K562 (cell line): ENCODE results near the gene HS3ST3B1. TPM values are rescaled to one million over a fixed set of nuclear protein-coding genes. Genes with fewer than 3 reads are reported as not detected.

Experiments
- ATAC-seq: fragments of 200-7000 bp; cut with Tn5 transposase; 3 replicates; pipeline ENCODE4 v1.9.1; 2020; ENCODE audit warnings: moderate library complexity
- BruUV-seq: library from RNA; stranded (reverse); fragments of 400-500 nt; replicated peaks from 2 replicates; lab custom pipeline; 2021; lab: Mats Ljungman, UMichigan
- CTCF ChIA-PET: fragments of 300-600 bp; formaldehyde crosslinking; extraction: SDS; loops from one replicate; lab custom pipeline; 2021; ENCODE audit warnings: low intra/inter-chr PET ratio; lab: Yijun Ruan, JAX
- POLR2A ChIA-PET: fragments of 300-600, 350-650 bp; sonication (Branson Sonifier 250); formaldehyde crosslinking; extraction: SDS; loops from one replicate; lab custom pipeline; 2021; ENCODE audit warnings: antibody characterized with exemption, inconsistent platforms; lab: Yijun Ruan, JAX
- DNase-seq, 4 experiments: peaks; one replicate each; pipeline versions ENCODE4 v3.0.0 to v3.0.0-alpha.2; 2011 to 2018; ENCODE audit warnings: low spot score in 3 of 4, mixed read lengths in 3 of 4; ENCODE audit errors: extremely low read depth in 1 of 4
- FAIRE-seq: peaks from 2 replicates; lab custom pipeline; 2011; peaks lifted over from hg19 to GRCh38; lab: Jason Lieb, UNC
- H2AFZ ChIP-seq: 2 replicates; pipeline ENCODE4 v1.6.0; 2011; ENCODE audit warnings: low read depth, low read length, control low read depth, inconsistent platforms
- H3K27ac ChIP-seq: fragments of 200-600 bp; 3 replicates; pipeline ENCODE4 v1.8.0; 2011; ENCODE audit warnings: low read depth, mild to moderate bottlenecking, control low read depth, inconsistent platforms, low read length, moderate library complexity, mixed read lengths; ENCODE audit errors: extremely low read depth
- H3K27me3 ChIP-seq, 2 experiments: fragments of 300-600 bp in 1 of 2; 2 replicates in 1 of 2; 3 replicates in 1 of 2; pipeline versions ENCODE4 v1.6.0 to v1.8.0; 2011; ENCODE audit warnings: inconsistent platforms in 2 of 2, low read length in 2 of 2, mild to moderate bottlenecking in 1 of 2, mixed read lengths in 1 of 2, moderate library complexity in 1 of 2; ENCODE audit not compliant: control insufficient read depth in 2 of 2, insufficient read depth in 2 of 2
- H3K36me3 ChIP-seq: fragments of 300-600 bp; 3 replicates; pipeline ENCODE4 v1.8.0; 2011; ENCODE audit warnings: mild to moderate bottlenecking, low read length, inconsistent platforms; ENCODE audit not compliant: control insufficient read depth, insufficient read depth
- H3K4me1 ChIP-seq, 2 experiments: fragments of 200-600 bp in 1 of 2; replicated peaks in 1 of 2; 2 replicates in 1 of 2; 3 replicates in 1 of 2; pipeline versions ENCODE4 v1.5.1 to v1.8.0; 2011; ENCODE audit warnings: inconsistent platforms in 2 of 2, low read length in 2 of 2, mild to moderate bottlenecking in 1 of 2, mixed read lengths in 1 of 2, moderate library complexity in 1 of 2; ENCODE audit not compliant: control insufficient read depth in 2 of 2, insufficient read depth in 2 of 2
- H3K4me2 ChIP-seq: 2 replicates; pipeline ENCODE4 v1.6.1; 2011; ENCODE audit warnings: low read length, control low read depth, inconsistent platforms, mixed read lengths; ENCODE audit not compliant: insufficient read depth
- H3K4me3 ChIP-seq: fragments of 200-600 bp; sonication (generic), shearing (Covaris generic); 2 replicates; pipeline ENCODE4 v1.5.1; 2016; ENCODE audit warnings: control low read depth, inconsistent platforms
- H3K79me2 ChIP-seq: fragments of 200-600 bp; 3 replicates; pipeline ENCODE4 v1.8.0; 2011; ENCODE audit warnings: low read length, inconsistent platforms; ENCODE audit not compliant: control insufficient read depth, insufficient read depth
- H3K9ac ChIP-seq, 2 experiments: 2 replicates each; pipeline versions ENCODE4 v1.6.0 to v1.6.1; 2011; ENCODE audit warnings: low read depth in 2 of 2, low read length in 2 of 2, control low read depth in 1 of 2, inconsistent platforms in 1 of 2, mild to moderate bottlenecking in 1 of 2, mixed read lengths in 1 of 2; ENCODE audit not compliant: insufficient read depth in 1 of 2
- H3K9me1 ChIP-seq: one replicate; pipeline ENCODE4 v1.6.0; 2011; ENCODE audit warnings: inconsistent platforms, mild to moderate bottlenecking, low read length, moderate library complexity; ENCODE audit not compliant: control insufficient read depth, insufficient read depth
- H3K9me3 ChIP-seq: replicated peaks from 2 replicates; pipeline ENCODE4 v1.5.1; 2011; ENCODE audit warnings: low read depth, low read length, inconsistent platforms; ENCODE audit not compliant: control insufficient read depth, insufficient read depth
- H4K20me1 ChIP-seq: replicated peaks from 2 replicates; pipeline ENCODE4 v1.6.1; 2011; ENCODE audit warnings: low read length, inconsistent platforms, mixed read lengths; ENCODE audit not compliant: control insufficient read depth, insufficient read depth
- CEBPB ChIP-seq: fragments of 450-650 bp; IDR thresholded peaks from 2 replicates; pipeline ENCODE4 v1.6.1; 2016; ENCODE audit warnings: missing genetic modification characterization, missing compliant biosample characterization
- NR2F6 ChIP-seq: fragments of 450-650 bp; formaldehyde crosslinking; IDR thresholded peaks from 2 replicates; pipeline ENCODE4 v1.4.0; 2020; ENCODE audit warnings: mild to moderate bottlenecking
- PHB ChIP-seq: fragments of 250-450 bp; sonication (Bioruptor Pico); IDR thresholded peaks from 2 replicates; pipeline ENCODE4 v1.5.0; 2021
- SAP30 ChIP-seq: fragments of 200-600 bp; sonication (generic); IDR thresholded peaks from 2 replicates; pipeline ENCODE4 v1.6.1; 2012; ENCODE audit warnings: borderline replicate concordance, low read depth, mild to moderate bottlenecking, moderate library complexity, low read length, control low read depth, inconsistent platforms; ENCODE audit not compliant: insufficient read depth, poor library complexity, severe bottlenecking
- SMAD3 ChIP-seq: fragments of 450-650 bp; formaldehyde crosslinking; conservative IDR thresholded peaks from 2 replicates; pipeline ENCODE4 v1.4.0; 2020; ENCODE audit warnings: mild to moderate bottlenecking
- TCF15 ChIP-seq: fragments of 250-450 bp; sonication (Bioruptor Pico); IDR thresholded peaks from 2 replicates; pipeline ENCODE4 v1.8.0; 2022; ENCODE audit warnings: moderate library complexity, mild to moderate bottlenecking, inconsistent platforms
- U2AF1 ChIP-seq: fragments of 200-400 bp; formaldehyde crosslinking; optimal IDR thresholded peaks from 2 replicates; pipeline ENCODE3; 2017; ENCODE audit warnings: mild to moderate bottlenecking, low read depth, low read length, moderate library complexity
- WGBS: fragments of 100-300 bp; shearing (Covaris generic); methylation state at CpG from one replicate; pipeline ENCODE4 v1.1.6; 2016; ENCODE audit warnings: low coverage, mixed read lengths; ENCODE audit not compliant: insufficient coverage; ENCODE audit errors: missing lambda C conversion rate; 5-methylcytosine and 5-hydroxymethylcytosine counted together
- in situ Hi-C: fragments of 300-500 bp; cut with MboI; formaldehyde crosslinking; loops from 4 replicates; pipeline ENCODE4 v1.15.0; 2018; ENCODE audit warnings: inconsistent platforms, mixed read lengths
- intact Hi-C: fragments of 100-400 bp; cut with micrococcal nuclease; formaldehyde crosslinking; loops from 2 replicates; pipeline ENCODE4 v1.14.2; 2022
- polyA plus RNA-seq, 8 experiments: library from polyadenylated mRNA; depleted of rRNA in 4 of 8; stranded (reverse) in 5 of 8; unstranded in 3 of 8; fragments of >200 nt; fragmentation: Nextera tagmentation in 2 of 8; fragmentation: Illumina TruSeq in 1 of 8; extraction: Ambion mirVana in 2 of 8; extraction: Trizol in 1 of 8; gene quantifications; 2 replicates each; pipeline versions ENCODE4 v1.2.1 to v1.2.3, GENCODE V29; 2011 to 2014; ENCODE audit warnings: inconsistent platforms in 1 of 8, missing spikeins in 1 of 8
- total RNA-seq, 7 experiments: library from RNA; depleted of rRNA in 6 of 7; stranded (reverse); fragments of >200 nt in 6 of 7; fragmentation: Illumina TruSeq in 2 of 7; extraction: Trizol in 2 of 7; gene quantifications; 2 replicates each; pipeline versions ENCODE4 v1.2.1 to v1.2.3, GENCODE V29; 2011 to 2021; ENCODE audit warnings: low replicate concordance in 1 of 7

Gene HS3ST3B1
- total and polyA plus RNA-seq, 9 of the 15 experiments (the other 6 are each of a cell fraction or from before 2014, with no cell fraction given): 1.9 to 12.9 (median 3.7) TPM

- ATAC-seq (no peak), DNase-seq (no peak), FAIRE-seq (no peak)
- peaks cover 0 to 12% of the 10 kb centered on the region in 2 experiments; a peak in 3 of 5 replicates for H3K4me1 ChIP-seq
- no peaks in the 10 kb centered on the region for H3K9me1 ChIP-seq
- in situ Hi-C loops: no loop called here
- H2AFZ ChIP-seq: no peak overlapping the region
- no peaks in the 10 kb centered on the region for H3K36me3 ChIP-seq
- POLR2A ChIA-PET: no interaction called here
- H3K9ac ChIP-seq: no peak overlapping the region
- no peaks in the 10 kb centered on the region for H3K9me3 ChIP-seq
- CTCF ChIA-PET: no interaction called here
- H4K20me1 ChIP-seq: no peaks in the 10 kb centered on the region
- H3K4me3 ChIP-seq: no peak overlapping the region
- H3K27ac ChIP-seq: no peak overlapping the region
- H3K27me3 ChIP-seq: no peaks in the 10 kb centered on the region
- 68% methylated on average over 12 of the region's 13 CpGs for WGBS
- intact Hi-C loops: no loop called here
- H3K79me2 ChIP-seq: peaks cover 7% of the 10 kb centered on the region
- BruUV-seq: no TSS peak
- no peak overlapping the region for H3K4me2 ChIP-seq
- TF ChIP-seq PHB (CRISPR knock-in tag) (no peak), SAP30 (no peak), CEBPB (tag) (no peak), TCF15 (CRISPR knock-in tag) (no peak), NR2F6 (CRISPR knock-in tag) (no peak), SMAD3 (no peak), U2AF1 (no peak)
Observed at GRCh38 chr17:14320734-14321475, 20.0 kb downstream of the HS3ST3B1 start.
